ENCODE data around the gene RRBP1.

- TF ChIP-seq CTCF (IDR thresholded peaks at IDR 0.05): no peak
- no peak for TF ChIP-seq ZFX (IDR thresholded peaks at IDR 0.05; ENCODE audit: borderline replicate concordance)
Observed at GRCh38 chr20:17655865-17656479, 26.1 kb downstream of the RRBP1 start.
